SU-DHL-6 (cell line): Measurements from ENCODE around the gene GPR84.

Experiments
- H2AFZ ChIP-seq: fragments of 200-600 bp; sonication (generic); 2 replicates; pipeline ENCODE4 v1.6.1; 2014; ENCODE audit warnings: low read depth, mild to moderate bottlenecking, moderate library complexity, mixed read lengths, antibody characterized with exemption, low read length; ENCODE audit not compliant: severe bottlenecking
- H3F3A ChIP-seq: fragments of 200-600 bp; shearing (Covaris generic); 2 replicates; pipeline ENCODE4 v1.6.0; 2016; ENCODE audit warnings: antibody characterized with exemption, mild to moderate bottlenecking; ENCODE audit not compliant: insufficient read depth
- H3K27ac ChIP-seq: fragments of 200-600 bp; sonication (generic); 2 replicates; pipeline ENCODE4 v1.5.1; 2016; ENCODE audit warnings: low read depth, mild to moderate bottlenecking, low read length, moderate library complexity, mixed read lengths
- H3K27me3 ChIP-seq: fragments of 200-600 bp; sonication (generic), shearing (Covaris generic); 2 replicates; pipeline ENCODE4 v1.6.0; 2014; ENCODE audit warnings: mild to moderate bottlenecking, low read length
- H3K36me3 ChIP-seq: fragments of 200-600 bp; sonication (generic); 2 replicates; pipeline ENCODE4 v1.6.1; 2014; ENCODE audit warnings: mild to moderate bottlenecking, low read length, mixed read lengths
- H3K4me2 ChIP-seq: fragments of 300-600, 200-600 bp; shearing (Covaris generic), sonication (generic); 2 replicates; pipeline ENCODE4 v1.6.0; 2014; ENCODE audit warnings: low read length, low read depth, mild to moderate bottlenecking; ENCODE audit not compliant: poor library complexity, severe bottlenecking
- H3K4me3 ChIP-seq: fragments of 200-600 bp; sonication (generic); 2 replicates; pipeline ENCODE4 v1.5.1; 2014; ENCODE audit warnings: antibody characterized with exemption, low read length, mild to moderate bottlenecking, mixed read lengths; ENCODE audit not compliant: insufficient read depth, poor library complexity, severe bottlenecking
- H3K79me2 ChIP-seq: fragments of 200-600 bp; sonication (generic); 2 replicates; pipeline ENCODE4 v1.6.1; 2014; ENCODE audit warnings: mild to moderate bottlenecking, low read length, moderate library complexity; ENCODE audit not compliant: insufficient read depth
- H3K9ac ChIP-seq: fragments of 200-600 bp; sonication (generic); 2 replicates; pipeline ENCODE4 v1.7.0; 2014; ENCODE audit warnings: mild to moderate bottlenecking, low read length
- H3K9me2 ChIP-seq: fragments of 200-600 bp; sonication (generic); replicated peaks from 2 replicates; pipeline ENCODE4 v1.6.1; 2014; ENCODE audit warnings: low read length; ENCODE audit not compliant: insufficient read depth
- H3K9me3 ChIP-seq: fragments of 200-600 bp; sonication (generic); 2 replicates; pipeline ENCODE4 v1.6.1; 2014; ENCODE audit warnings: low read length, mixed read lengths; ENCODE audit not compliant: insufficient read depth
- H4K20me1 ChIP-seq: fragments of 200-600 bp; sonication (generic); 2 replicates; pipeline ENCODE4 v1.6.1; 2014; ENCODE audit warnings: low read depth, mild to moderate bottlenecking, antibody characterized with exemption, low read length, moderate library complexity, mixed read lengths
- EZH2phosphoT487 ChIP-seq: fragments of 200-600 bp; sonication (generic), shearing (Covaris generic); conservative IDR thresholded peaks from 2 replicates; pipeline ENCODE4 v1.6.1; 2018; ENCODE audit warnings: mild to moderate bottlenecking, antibody characterized with exemption, low read length, moderate library complexity, mixed read lengths
- TF ChIP-seq, protein P1 (sequence below): fragments of 200-600 bp; sonication (generic); IDR thresholded peaks from one replicate; pipeline ENCODE4 v1.5.1; 2017; ENCODE audit warnings: antibody characterized with exemption, mild to moderate bottlenecking, low read length, moderate library complexity; ENCODE audit not compliant: insufficient read depth, poor library complexity, severe bottlenecking

The GPR84 gene

GRCh38 chr12:54357506-54358190 is 6.6 kb downstream of the GPR84 start:
- Histone ChIP-seq H3K4me3 (peak overlapping the region; percentile 77), H4K20me1 (no peaks in the 10 kb centered on the region), H2AFZ (no peak overlapping the region), H3K27me3 (no peaks in the 10 kb centered on the region), H3K27ac (no peak overlapping the region), H3F3A (peaks cover 14% of the 10 kb centered on the region), H3K4me2 (peak overlapping the region; percentile 97), H3K79me2 (no peaks in the 10 kb centered on the region), H3K9me3 (no peaks in the 10 kb centered on the region), H3K9me2 (no peaks in the 10 kb centered on the region), H3K36me3 (no peaks in the 10 kb centered on the region), H3K9ac (peak overlapping the region; percentile 84)
- TF ChIP-seq, protein P1, sequence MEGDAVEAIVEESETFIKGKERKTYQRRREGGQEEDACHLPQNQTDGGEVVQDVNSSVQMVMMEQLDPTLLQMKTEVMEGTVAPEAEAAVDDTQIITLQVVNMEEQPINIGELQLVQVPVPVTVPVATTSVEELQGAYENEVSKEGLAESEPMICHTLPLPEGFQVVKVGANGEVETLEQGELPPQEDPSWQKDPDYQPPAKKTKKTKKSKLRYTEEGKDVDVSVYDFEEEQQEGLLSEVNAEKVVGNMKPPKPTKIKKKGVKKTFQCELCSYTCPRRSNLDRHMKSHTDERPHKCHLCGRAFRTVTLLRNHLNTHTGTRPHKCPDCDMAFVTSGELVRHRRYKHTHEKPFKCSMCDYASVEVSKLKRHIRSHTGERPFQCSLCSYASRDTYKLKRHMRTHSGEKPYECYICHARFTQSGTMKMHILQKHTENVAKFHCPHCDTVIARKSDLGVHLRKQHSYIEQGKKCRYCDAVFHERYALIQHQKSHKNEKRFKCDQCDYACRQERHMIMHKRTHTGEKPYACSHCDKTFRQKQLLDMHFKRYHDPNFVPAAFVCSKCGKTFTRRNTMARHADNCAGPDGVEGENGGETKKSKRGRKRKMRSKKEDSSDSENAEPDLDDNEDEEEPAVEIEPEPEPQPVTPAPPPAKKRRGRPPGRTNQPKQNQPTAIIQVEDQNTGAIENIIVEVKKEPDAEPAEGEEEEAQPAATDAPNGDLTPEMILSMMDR, result no peak
- TF ChIP-seq EZH2phosphoT487, result no peak

DNA sequence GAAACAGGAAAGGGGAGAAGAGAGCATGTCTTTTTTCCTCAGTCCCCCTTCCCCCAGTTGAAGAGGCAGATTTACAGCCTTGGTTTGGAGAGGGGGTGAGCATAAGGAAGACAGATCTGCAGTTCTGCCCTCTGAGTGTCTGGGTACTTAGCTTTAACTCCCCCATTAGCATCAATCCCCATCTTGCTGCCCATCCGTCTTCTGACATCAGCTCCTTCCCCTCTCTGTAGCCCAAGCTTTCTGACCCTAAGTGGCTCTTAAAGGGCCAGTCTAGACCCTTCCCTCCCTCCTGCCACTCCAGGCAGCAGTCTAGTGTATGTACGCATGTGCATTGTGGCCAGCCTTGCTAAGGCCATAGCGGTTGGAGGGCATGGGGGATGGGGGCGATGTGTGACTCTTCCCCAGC is 7.3 kb downstream of the GPR84 start:
- no peaks in the 10 kb centered on the region for H4K20me1 ChIP-seq
- no peaks in the 10 kb centered on the region for H3K9me2 ChIP-seq
- no peak overlapping the region for H2AFZ ChIP-seq
- no peak overlapping the region for H3K4me3 ChIP-seq
- H3K9me3 ChIP-seq, result no peaks in the 10 kb centered on the region
- no peaks in the 10 kb centered on the region for H3K79me2 ChIP-seq
- H3K27ac ChIP-seq, result no peak overlapping the region
- no peaks in the 10 kb centered on the region for H3K27me3 ChIP-seq
- H3K9ac ChIP-seq, result no peak overlapping the region
- no peak overlapping the region for H3K4me2 ChIP-seq
- H3F3A ChIP-seq, result peaks cover 14% of the 10 kb centered on the region
- no peak for TF ChIP-seq EZH2phosphoT487
- TF ChIP-seq, protein P1, result no peak
- H3K36me3 ChIP-seq, result no peaks in the 10 kb centered on the region

GRCh38 chr12:54356228-54356627 is 8.1 kb downstream of the GPR84 start:
- TF ChIP-seq, protein P1, result no peak
- TF ChIP-seq EZH2phosphoT487, result no peak
- H3K4me2 ChIP-seq, result no peak overlapping the region
- no peaks in the 10 kb centered on the region for H4K20me1 ChIP-seq
- H3K9ac ChIP-seq, result no peak overlapping the region
- no peaks in the 10 kb centered on the region for H3K9me3 ChIP-seq
- H3K36me3 ChIP-seq, result no peaks in the 10 kb centered on the region
- H3K9me2 ChIP-seq, result no peaks in the 10 kb centered on the region
- peaks cover 14% of the 10 kb centered on the region for H3F3A ChIP-seq
- H3K4me3 ChIP-seq, result no peak overlapping the region
- no peaks in the 10 kb centered on the region for H3K27me3 ChIP-seq
- H3K27ac ChIP-seq, result no peak overlapping the region
- no peaks in the 10 kb centered on the region for H3K79me2 ChIP-seq
- H2AFZ ChIP-seq, result no peak overlapping the region
